Spleen (tissue), 11 donors: Measurements from ENCODE around the gene CHKB. TPM values are rescaled to one million over a fixed set of nuclear protein-coding genes. Genes with fewer than 3 reads are reported as not detected.

Experiments used
- DNase-seq: peaks from one replicate; pipeline ENCODE4 v3.0.0-alpha.2; 2020
- H3K27ac ChIP-seq, 8 donors: fragments of 200-600 bp; sonication (generic) in 7 of 8; 1 replicate in 4 of 8; 2 replicates in 4 of 8; pipeline versions ENCODE4 v1.5.0 to v1.8.0; 2016 to 2021; ENCODE audit warnings: inconsistent platforms in 4 of 8, mild to moderate bottlenecking in 4 of 8, moderate library complexity in 1 of 8
- H3K27me3 ChIP-seq, 7 donors: fragments of 200-600 bp; sonication (generic) in 6 of 7; replicated peaks in 1 of 7; 1 replicate in 4 of 7; 2 replicates in 3 of 7; pipeline versions ENCODE4 v1.5.0 to v1.8.0; 2016 to 2021; ENCODE audit warnings: inconsistent platforms in 3 of 7, mild to moderate bottlenecking in 1 of 7
- H3K36me3 ChIP-seq, 6 donors: fragments of 200-600 bp; sonication (generic) in 5 of 6; 1 replicate in 4 of 6; 2 replicates in 2 of 6; pipeline versions ENCODE4 v1.5.0 to v1.8.0; 2016 to 2021; ENCODE audit warnings: inconsistent platforms in 2 of 6
- H3K4me1 ChIP-seq, 6 donors: fragments of 200-600 bp; sonication (generic) in 5 of 6; 1 replicate in 3 of 6; 2 replicates in 3 of 6; pipeline versions ENCODE4 v1.5.0 to v1.8.0; 2016 to 2021; ENCODE audit warnings: inconsistent platforms in 3 of 6
- H3K4me3 ChIP-seq, 8 donors: fragments of 200-600 bp; sonication (generic) in 7 of 8; 1 replicate in 4 of 8; 2 replicates in 4 of 8; pipeline versions ENCODE4 v1.5.0 to v1.8.0; 2016 to 2021; ENCODE audit warnings: inconsistent platforms in 4 of 8, mild to moderate bottlenecking in 4 of 8, moderate library complexity in 2 of 8
- H3K9me3 ChIP-seq, 8 donors: fragments of 200-600 bp; sonication (generic) in 7 of 8; 1 replicate in 4 of 8; 2 replicates in 4 of 8; pipeline versions ENCODE4 v1.5.0 to v1.8.0; 2016 to 2021; ENCODE audit warnings: inconsistent platforms in 4 of 8
- POLR2A ChIP-seq, 3 donors: fragments of 450-650 bp; IDR thresholded peaks; one replicate each; pipeline ENCODE4 v1.5.1; 2017; ENCODE audit warnings: antibody characterized with exemption in 3 of 3, mild to moderate bottlenecking in 1 of 3
- POLR2AphosphoS5 ChIP-seq, 3 donors: sonication (generic); formaldehyde crosslinking; IDR thresholded peaks; one replicate each; pipeline ENCODE4 v1.5.1; 2017; ENCODE audit warnings: antibody characterized with exemption in 3 of 3
- WGBS, 5 donors: extraction: QIAGEN DNeasy Blood & Tissue Kit in 3 of 5; methylation state at CpG; one replicate each; pipeline versions ENCODE4 v1.1.5 to v1.1.7; 2013 to 2018; 5-methylcytosine and 5-hydroxymethylcytosine counted together
- intact Hi-C: fragments of 100-400 bp; cut with DNase I; formaldehyde crosslinking; loops from one replicate; pipeline ENCODE4 v1.15.0; 2023; ENCODE audit warnings: low total_unique reads
- polyA plus RNA-seq, 3 donors: library from polyadenylated mRNA; stranded (reverse); fragments of 200-250 nt; gene quantifications; one replicate each; pipeline ENCODE4 v1.2.1, GENCODE V29; 2013
- total RNA-seq, 7 donors: library from RNA; depleted of rRNA in 3 of 7; stranded (reverse); fragments of >200 nt in 3 of 7; fragmentation: NEBNext Ultra II Directional in 4 of 7; extraction: Animal tissue kit (Norgen Biotek cat#: 25700) in 4 of 7; gene quantifications; one replicate each; pipeline versions ENCODE4 v1.1.0 to v1.2.1, GENCODE V29; 2016 to 2021
- TF ChIP-seq, protein P1 (sequence below), 11 experiments: fragments of 200-600 bp in 7 of 11; fragments of 450-650 bp in 4 of 11; sonication (generic) in 4 of 11; IDR thresholded peaks in 8 of 11; conservative IDR thresholded peaks in 3 of 11; 1 replicate in 7 of 11; 2 replicates in 4 of 11; pipeline versions ENCODE4 v1.4.0 to v1.8.0; 2016 to 2021; ENCODE audit warnings: antibody characterized with exemption in 11 of 11, inconsistent platforms in 4 of 11, mild to moderate bottlenecking in 1 of 11
- donor health status: healthy with polysubstance abuse.
- donor health status: DM: no; HTN: no; CAD: no; lungs with moderate emphysema.
- donor health status: DM: no; HTN: no; CAD: no.
- donor health status: Bipolar disorder and iron deficiency.
- donor health status: healthy.
- donor health status: DM: no; HTN: no; CAD: no.
- donor health status: DM: yes; HTN: yes; CAD: no.

The CHKB gene
- total and polyA plus RNA-seq, 10 donors: 94.4 to 502 (median 129) TPM

DNA sequence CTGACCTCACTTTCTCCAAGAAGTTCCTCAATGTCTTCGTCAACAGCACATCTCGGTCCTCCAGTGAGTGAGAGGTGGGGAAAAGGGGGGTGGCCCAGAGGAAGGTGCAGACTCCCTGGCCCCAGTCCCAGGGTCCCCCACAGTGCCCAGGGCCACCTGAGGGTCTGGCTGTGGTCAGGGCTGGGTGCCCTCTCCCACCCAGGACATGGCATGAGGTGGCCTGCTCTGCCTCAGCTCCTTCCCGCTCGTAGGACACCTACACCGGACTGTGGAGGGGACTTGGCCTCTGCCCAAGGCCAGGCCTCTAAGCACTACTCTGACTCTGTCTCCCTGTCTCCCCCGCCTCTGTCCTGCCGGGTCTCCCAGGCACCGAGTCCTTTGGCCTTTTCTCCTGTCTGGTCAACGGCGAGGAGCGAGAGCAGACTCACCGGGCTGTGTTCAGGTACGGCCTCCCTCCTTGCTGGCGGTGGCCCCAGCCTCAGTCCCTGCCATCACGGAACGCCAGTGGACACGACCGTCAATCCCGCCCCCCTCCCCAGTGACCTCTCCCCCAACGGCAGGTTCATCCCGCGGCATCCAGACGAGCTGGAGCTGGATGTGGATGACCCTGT, 22.5 kb upstream of the CHKB start:
- DNase-seq: peak; percentile 48
- 82 to 87% (median 84%) methylated on average over 20 to 23 of the region's 23 CpGs for WGBS, 5 donors
- TF ChIP-seq, protein P1, sequence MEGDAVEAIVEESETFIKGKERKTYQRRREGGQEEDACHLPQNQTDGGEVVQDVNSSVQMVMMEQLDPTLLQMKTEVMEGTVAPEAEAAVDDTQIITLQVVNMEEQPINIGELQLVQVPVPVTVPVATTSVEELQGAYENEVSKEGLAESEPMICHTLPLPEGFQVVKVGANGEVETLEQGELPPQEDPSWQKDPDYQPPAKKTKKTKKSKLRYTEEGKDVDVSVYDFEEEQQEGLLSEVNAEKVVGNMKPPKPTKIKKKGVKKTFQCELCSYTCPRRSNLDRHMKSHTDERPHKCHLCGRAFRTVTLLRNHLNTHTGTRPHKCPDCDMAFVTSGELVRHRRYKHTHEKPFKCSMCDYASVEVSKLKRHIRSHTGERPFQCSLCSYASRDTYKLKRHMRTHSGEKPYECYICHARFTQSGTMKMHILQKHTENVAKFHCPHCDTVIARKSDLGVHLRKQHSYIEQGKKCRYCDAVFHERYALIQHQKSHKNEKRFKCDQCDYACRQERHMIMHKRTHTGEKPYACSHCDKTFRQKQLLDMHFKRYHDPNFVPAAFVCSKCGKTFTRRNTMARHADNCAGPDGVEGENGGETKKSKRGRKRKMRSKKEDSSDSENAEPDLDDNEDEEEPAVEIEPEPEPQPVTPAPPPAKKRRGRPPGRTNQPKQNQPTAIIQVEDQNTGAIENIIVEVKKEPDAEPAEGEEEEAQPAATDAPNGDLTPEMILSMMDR (IDR thresholded peaks at IDR 0.05 in 8 of 11, conservative IDR thresholded peaks at IDR 0.05 in 3 of 11): no peak
- TF ChIP-seq POLR2A (IDR thresholded peaks at IDR 0.05) (no peak), POLR2AphosphoS5 (IDR thresholded peaks at IDR 0.05) (no peak)
- Histone ChIP-seq H3K27me3 (peaks cover under 1 to 89% (median 43%) of the 10 kb centered on the region in 7 donors), H3K36me3 (no peaks in the 10 kb centered on the region), H3K4me3 (no peak overlapping the region), H3K4me1 (peaks cover 0 to 26% (median 11%) of the 10 kb centered on the region in 6 donors), H3K9me3 (no peaks in the 10 kb centered on the region), H3K27ac (no peak overlapping the region)
- intact Hi-C loops: no loop called here

DNA sequence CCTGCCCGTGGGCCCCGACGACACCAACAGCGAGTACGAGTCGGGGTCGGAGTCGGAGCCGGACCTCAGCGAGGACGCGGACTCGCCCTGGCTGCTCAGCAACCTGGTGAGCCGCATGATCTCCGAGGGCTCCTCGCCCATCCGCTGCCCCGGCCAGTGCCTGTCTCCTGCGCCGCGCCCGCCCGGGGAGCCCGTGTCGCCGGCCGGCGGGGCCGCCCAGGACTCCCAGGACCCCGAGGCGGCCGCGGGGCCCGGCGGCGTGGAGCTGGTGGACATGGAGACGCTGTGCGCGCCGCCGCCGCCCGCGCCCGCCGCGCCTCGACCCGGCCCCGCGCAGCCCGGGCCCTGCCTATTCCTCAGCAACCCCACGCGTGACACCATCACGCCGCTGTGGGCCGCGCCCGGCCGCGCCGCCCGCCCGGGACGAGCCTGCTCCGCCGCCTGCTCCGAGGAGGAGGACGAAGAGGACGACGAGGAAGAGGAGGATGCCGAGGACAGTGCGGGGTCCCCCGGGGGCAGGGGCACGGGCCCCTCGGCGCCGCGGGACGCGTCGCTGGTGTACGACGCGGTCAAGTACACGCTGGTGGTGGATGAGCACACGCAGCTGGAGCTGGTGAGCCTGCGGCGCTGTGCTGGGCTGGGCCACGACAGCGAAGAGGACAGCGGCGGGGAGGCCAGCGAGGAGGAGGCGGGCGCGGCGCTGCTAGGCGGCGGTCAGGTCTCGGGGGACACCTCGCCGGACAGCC, 21.8 kb upstream of the CHKB start:
- intact Hi-C loops: no loop called here
- H3K4me1 ChIP-seq: peaks cover 0 to 30% (median 16%) of the 10 kb centered on the region in 6 donors
- peaks cover 5 to 89% (median 49%) of the 10 kb centered on the region in 7 donors for H3K27me3 ChIP-seq
- no peak overlapping the region for H3K27ac ChIP-seq
- no peaks in the 10 kb centered on the region for H3K9me3 ChIP-seq
- H3K4me3 ChIP-seq: no peak overlapping the region
- 46 to 58% (median 51%) methylated on average over 61 to 103 of the region's 103 CpGs for WGBS, 5 donors
- no peak for TF ChIP-seq POLR2AphosphoS5 (IDR thresholded peaks at IDR 0.05)
- TF ChIP-seq POLR2A (IDR thresholded peaks at IDR 0.05): no peak
- TF ChIP-seq, protein P1 (IDR thresholded peaks at IDR 0.05 in 8 of 11, conservative IDR thresholded peaks at IDR 0.05 in 3 of 11): no peak
- DNase-seq: peak; percentile 65
- no peaks in the 10 kb centered on the region for H3K36me3 ChIP-seq

GRCh38 chr22:50603511-50604255, 21.0 kb upstream of the CHKB start:
- H3K4me1 ChIP-seq: peaks cover 0 to 30% (median 16%) of the 10 kb centered on the region in 6 donors
- intact Hi-C loops: no loop called here
- H3K9me3 ChIP-seq: no peaks in the 10 kb centered on the region
- H3K36me3 ChIP-seq: no peaks in the 10 kb centered on the region
- peaks cover 5 to 94% (median 51%) of the 10 kb centered on the region in 7 donors for H3K27me3 ChIP-seq
- WGBS, 5 donors: 11 to 26% (median 17%) methylated on average over 16 to 70 of the region's 70 CpGs
- H3K27ac ChIP-seq: no peak overlapping the region
- TF ChIP-seq POLR2AphosphoS5 (IDR thresholded peaks at IDR 0.05) (no peak), POLR2A (IDR thresholded peaks at IDR 0.05) (no peak)
- TF ChIP-seq, protein P1 (IDR thresholded peaks at IDR 0.05 in 8 of 11, conservative IDR thresholded peaks at IDR 0.05 in 3 of 11): no peak
- no peak overlapping the region for H3K4me3 ChIP-seq
- DNase-seq: no peak
